VCaP (cell line): ENCODE data around the gene G3BP1.

Experiments used
- H3K27ac ChIP-seq: fragments of 450-650 bp; 2 replicates; pipeline ENCODE4 v1.5.1; 2017
- CTCF ChIP-seq: fragments of 450-650 bp; conservative IDR thresholded peaks from 2 replicates; pipeline ENCODE4 v1.5.1; 2017; ENCODE audit warnings: mild to moderate bottlenecking, moderate library complexity

G3BP1 gene

GRCh38 chr5:151800532-151800931, 28.8 kb downstream of the G3BP1 start:
- no peak for TF ChIP-seq CTCF

GRCh38 chr5:151805414-151806223, 33.9 kb downstream of the G3BP1 start:
- H3K27ac ChIP-seq, result no peak overlapping the region
- TF ChIP-seq CTCF, result no peak

More at GRCh38 chr5:151800532-151800931, 28.8 kb downstream of the G3BP1 start:
- H3K27ac ChIP-seq, result no peak overlapping the region

- H3K27ac ChIP-seq, result no peak overlapping the region
- TF ChIP-seq CTCF, result no peak
Observed at GRCh38 chr5:151808451-151809169, 36.9 kb downstream of the G3BP1 start.

GRCh38 chr5:151810449-151810848, 38.7 kb downstream of the G3BP1 start:
- no peak overlapping the region for H3K27ac ChIP-seq
- no peak for TF ChIP-seq CTCF

GRCh38 chr5:151810897-151811296, 39.1 kb downstream of the G3BP1 start:
- H3K27ac ChIP-seq, result no peak overlapping the region
- TF ChIP-seq CTCF, result no peak

- TF ChIP-seq CTCF, result no peak
- no peak overlapping the region for H3K27ac ChIP-seq
Observed at GRCh38 chr5:151811593-151812321, 40.0 kb downstream of the G3BP1 start.

- TF ChIP-seq CTCF, result no peak
- H3K27ac ChIP-seq, result no peak overlapping the region
Observed at GRCh38 chr5:151812757-151813309, 41.1 kb downstream of the G3BP1 start.
